HG03060 (cell line): ENCODE data around the gene TSTD2.
A peak's percentile ranks its signal among the peaks of the same experiment; 100 is the strongest.
"Not testable (repeated sequence)": the region's sequence is repeated elsewhere in the genome, so short reads cannot be mapped to it uniquely, and the experiment has no call there.

Source experiments
- ATAC-seq: cut with Tn5 transposase; IDR thresholded peaks from one replicate; pipeline ENCODE4 v1.9.1; 2021; ENCODE audit warnings: low read depth, moderate number of reproducible peaks; ENCODE audit not compliant: unreplicated experiment

Gene TSTD2

GRCh38 chr9:97632248-97632984, 752 bp downstream of the TSTD2 start:
- no peak for ATAC-seq

GRCh38 chr9:97630591-97630990, 2.6 kb downstream of the TSTD2 start:
- no peak for ATAC-seq

- no peak for ATAC-seq
Observed at GRCh38 chr9:97629156-97629555, 4.0 kb downstream of the TSTD2 start.

GRCh38 chr9:97628668-97629067, 4.5 kb downstream of the TSTD2 start:
- no peak for ATAC-seq

GRCh38 chr9:97627624-97628023, 5.5 kb downstream of the TSTD2 start:
- ATAC-seq, result no peak

GRCh38 chr9:97625620-97626019, 7.5 kb downstream of the TSTD2 start:
- no peak for ATAC-seq

- no peak for ATAC-seq
Observed at GRCh38 chr9:97623946-97624345, 9.2 kb downstream of the TSTD2 start.

GRCh38 chr9:97622483-97622882, 10.7 kb downstream of the TSTD2 start:
- not testable (repeated sequence) for ATAC-seq

- not testable (repeated sequence) for ATAC-seq
Observed at GRCh38 chr9:97620063-97620462, 13.1 kb downstream of the TSTD2 start.

- no peak for ATAC-seq
Observed at GRCh38 chr9:97617939-97618416, 15.2 kb downstream of the TSTD2 start.

GRCh38 chr9:97615439-97616072, 17.6 kb downstream of the TSTD2 start:
- ATAC-seq, result no peak

- ATAC-seq, result no peak
Observed at GRCh38 chr9:97604901-97605645, 28.1 kb downstream of the TSTD2 start.

GRCh38 chr9:97602430-97602829, 30.7 kb downstream of the TSTD2 start:
- ATAC-seq, result no peak

- ATAC-seq, result no peak
Observed at GRCh38 chr9:97601228-97601898, 31.8 kb downstream of the TSTD2 start.

GRCh38 chr9:97600531-97601227, 32.5 kb downstream of the TSTD2 start:
- ATAC-seq, result no peak

- ATAC-seq, result no peak
Observed at GRCh38 chr9:97599314-97599846, 33.8 kb downstream of the TSTD2 start.

GRCh38 chr9:97598461-97599288, 34.5 kb downstream of the TSTD2 start:
- ATAC-seq, result peak; percentile 81

- ATAC-seq, result no peak
Observed at GRCh38 chr9:97596906-97597305, 36.3 kb downstream of the TSTD2 start.

GRCh38 chr9:97594381-97594921, 38.7 kb downstream of the TSTD2 start:
- no peak for ATAC-seq
